Endothelial cell of umbilical vein (primary cell): ENCODE measurements around the gene PSMA1.
"Not testable (repeated sequence)": the region's sequence is repeated elsewhere in the genome, so short reads cannot be mapped to it uniquely, and the experiment has no call there.

Source experiments
- CTCF ChIP-seq, 2 donors: IDR thresholded peaks; 1 replicate in 1 of 2; 2 replicates in 1 of 2; pipeline ENCODE4 v1.5.1; 2011; ENCODE audit warnings: low read length in 2 of 2, mild to moderate bottlenecking in 2 of 2, moderate library complexity in 2 of 2, control low read depth in 1 of 2, inconsistent platforms in 1 of 2, low read depth in 1 of 2; ENCODE audit not compliant: insufficient read depth in 1 of 2; ENCODE audit errors: extremely low read depth in 1 of 2
- EZH2 ChIP-seq: IDR thresholded peaks from 2 replicates; pipeline ENCODE4 v1.6.1; 2012; ENCODE audit warnings: borderline replicate concordance, low read depth, mild to moderate bottlenecking, moderate library complexity, low read length, inconsistent platforms; ENCODE audit not compliant: severe bottlenecking
- MAX ChIP-seq: IDR thresholded peaks from 2 replicates; pipeline ENCODE4 v1.6.1; 2011; ENCODE audit not compliant: insufficient read depth, insufficient read length
- MYC ChIP-seq: IDR thresholded peaks from one replicate; pipeline ENCODE4 v1.6.1; 2011; ENCODE audit warnings: mild to moderate bottlenecking, low read depth, low read length
- POLR2A ChIP-seq: IDR thresholded peaks from 2 replicates; pipeline ENCODE4 v1.6.1; 2012; ENCODE audit warnings: low read depth, mild to moderate bottlenecking, control low read depth, low read length
- POLR2AphosphoS5 ChIP-seq: IDR thresholded peaks from 2 replicates; pipeline ENCODE4 v1.6.1; 2012; ENCODE audit warnings: low read depth, mild to moderate bottlenecking, control low read depth, low read length, moderate library complexity; ENCODE audit not compliant: insufficient read depth

- TF ChIP-seq CTCF (IDR thresholded peaks at IDR 0.05; ENCODE audit: extremely low read depth in 1 of 2, insufficient read depth in 1 of 2, low read depth in 1 of 2, low read length in 2 of 2); MAX; POLR2A; EZH2; POLR2AphosphoS5; MYC: not testable (repeated sequence)
Measured at GRCh38 chr11:14569516-14569915, 49.3 kb upstream of the PSMA1 start.
